GM12892 (cell line): Measurements from ENCODE around the gene UGP2.

ENCODE experiments used
- POLR2A ChIP-seq: IDR thresholded peaks from 2 replicates; pipeline ENCODE4 v1.6.1; 2011; ENCODE audit warnings: low read depth, low read length, control low read depth
- POLR2AphosphoS5 ChIP-seq: IDR thresholded peaks from 2 replicates; pipeline ENCODE4 v1.6.1; 2011; ENCODE audit warnings: low read depth, low read length, control low read depth
- TAF1 ChIP-seq: IDR thresholded peaks from 2 replicates; pipeline ENCODE4 v1.6.1; 2011; ENCODE audit warnings: low read depth, mild to moderate bottlenecking, control low read depth, low read length, borderline replicate concordance

- TF ChIP-seq TAF1 (no peak), POLR2AphosphoS5 (no peak), POLR2A (no peak)
Observed at GRCh38 chr2:63914311-63914710, 72.6 kb downstream of the UGP2 start.
